OCI-LY7 (cell line): Measurements from ENCODE around the gene ANO8. TPM values are rescaled to one million over a fixed set of nuclear protein-coding genes. Genes with fewer than 3 reads are reported as not detected.

Experiments
- BruUV-seq: library from RNA; stranded (reverse); fragments of 400-500 nt; replicated peaks from 2 replicates; lab custom pipeline; 2021; lab: Mats Ljungman, UMichigan
- CTCF ChIA-PET: fragments of 300-600 bp; sonication (Branson Sonifier 250); formaldehyde crosslinking; loops from one replicate; lab custom pipeline; 2022; ENCODE audit warnings: antibody characterized with exemption; ENCODE audit not compliant: unreplicated experiment; lab: Charles Lee
- POLR2A ChIA-PET: fragments of 300-600 bp; sonication (Branson Sonifier 250); formaldehyde crosslinking; loops from one replicate; lab custom pipeline; 2022; ENCODE audit warnings: antibody characterized with exemption; lab: Charles Lee
- DNase-seq: peaks from one replicate; pipeline ENCODE4 v3.0.0-alpha.2; 2015; ENCODE audit warnings: low spot score
- H2AFZ ChIP-seq: fragments of 200-600 bp; sonication (generic), shearing (Covaris generic); 2 replicates; pipeline ENCODE4 v1.6.1; 2014; ENCODE audit warnings: mild to moderate bottlenecking, antibody characterized with exemption, low read length, moderate library complexity
- H3K27ac ChIP-seq: fragments of 200-600 bp; sonication (generic); 2 replicates; pipeline ENCODE4 v1.5.1; 2014; ENCODE audit warnings: mixed run types, low read depth, mild to moderate bottlenecking, moderate library complexity, low read length, inconsistent platforms; ENCODE audit not compliant: poor library complexity, severe bottlenecking
- H3K36me3 ChIP-seq: fragments of 200-600 bp; sonication (generic); 2 replicates; pipeline ENCODE4 v1.6.1; 2014; ENCODE audit warnings: mild to moderate bottlenecking, antibody characterized with exemption, low read length, moderate library complexity, mixed read lengths; ENCODE audit not compliant: insufficient read depth
- H3K4me1 ChIP-seq: fragments of 200-600 bp; sonication (generic); 2 replicates; pipeline ENCODE4 v1.5.1; 2014; ENCODE audit warnings: mild to moderate bottlenecking, low read length; ENCODE audit not compliant: insufficient read depth, poor library complexity, severe bottlenecking
- H3K4me2 ChIP-seq: fragments of 200-600 bp; sonication (generic); 2 replicates; pipeline ENCODE4 v1.6.1; 2014; ENCODE audit warnings: mild to moderate bottlenecking, low read length
- H3K4me3 ChIP-seq: fragments of 200-600 bp; sonication (generic); 2 replicates; pipeline ENCODE4 v1.5.1; 2014; ENCODE audit warnings: mild to moderate bottlenecking, low read depth, low read length; ENCODE audit not compliant: poor library complexity, severe bottlenecking
- H3K79me2 ChIP-seq: fragments of 200-600 bp; sonication (generic); 2 replicates; pipeline ENCODE4 v1.6.1; 2016; ENCODE audit warnings: low read depth, mild to moderate bottlenecking, low read length, moderate library complexity, mixed read lengths; ENCODE audit not compliant: insufficient read depth
- H3K9me2 ChIP-seq: fragments of 200-600 bp; sonication (generic); 2 replicates; pipeline ENCODE4 v1.6.1; 2016; ENCODE audit warnings: mild to moderate bottlenecking, low read length, mixed read lengths; ENCODE audit not compliant: insufficient read depth
- H3K9me3 ChIP-seq: fragments of 200-600 bp; sonication (generic); 2 replicates; pipeline ENCODE4 v1.6.1; 2014; ENCODE audit warnings: mild to moderate bottlenecking, mixed run types, low read length, mixed read lengths
- H4K20me1 ChIP-seq: fragments of 200-600 bp; sonication (generic); 2 replicates; pipeline ENCODE4 v1.6.1; 2014; ENCODE audit warnings: mild to moderate bottlenecking, antibody characterized with exemption, low read length, moderate library complexity, mixed read lengths; ENCODE audit not compliant: insufficient read depth
- EZH2phosphoT487 ChIP-seq: fragments of 200-600 bp; sonication (generic); IDR thresholded peaks from 2 replicates; pipeline ENCODE4 v1.6.1; 2018; ENCODE audit warnings: low read depth, borderline replicate concordance, mild to moderate bottlenecking, mixed run types, antibody characterized with exemption, low read length, moderate library complexity, mixed read lengths
- intact Hi-C: fragments of 100-400 bp; cut with micrococcal nuclease; formaldehyde crosslinking; loops from one replicate; pipeline ENCODE4 v1.10.0; 2022; ENCODE audit not compliant: unreplicated experiment
- total RNA-seq, 2 experiments: library from RNA; depleted of rRNA in 1 of 2; stranded (reverse); fragments of >200 nt in 1 of 2; shearing (Covaris generic) in 1 of 2; gene quantifications; 2 replicates each; pipeline ENCODE4 v1.2.3, GENCODE V29; 2014 to 2022
- TF ChIP-seq, protein P1 (sequence below): fragments of 200-600 bp; sonication (generic); conservative IDR thresholded peaks from 2 replicates; pipeline ENCODE4 v1.5.1; 2014; ENCODE audit warnings: mild to moderate bottlenecking, antibody characterized with exemption, low read length, moderate library complexity, mixed read lengths

ANO8 gene
- total RNA-seq, 2 experiments from 2014 or later: 4.3 to 13.5 TPM

DNA sequence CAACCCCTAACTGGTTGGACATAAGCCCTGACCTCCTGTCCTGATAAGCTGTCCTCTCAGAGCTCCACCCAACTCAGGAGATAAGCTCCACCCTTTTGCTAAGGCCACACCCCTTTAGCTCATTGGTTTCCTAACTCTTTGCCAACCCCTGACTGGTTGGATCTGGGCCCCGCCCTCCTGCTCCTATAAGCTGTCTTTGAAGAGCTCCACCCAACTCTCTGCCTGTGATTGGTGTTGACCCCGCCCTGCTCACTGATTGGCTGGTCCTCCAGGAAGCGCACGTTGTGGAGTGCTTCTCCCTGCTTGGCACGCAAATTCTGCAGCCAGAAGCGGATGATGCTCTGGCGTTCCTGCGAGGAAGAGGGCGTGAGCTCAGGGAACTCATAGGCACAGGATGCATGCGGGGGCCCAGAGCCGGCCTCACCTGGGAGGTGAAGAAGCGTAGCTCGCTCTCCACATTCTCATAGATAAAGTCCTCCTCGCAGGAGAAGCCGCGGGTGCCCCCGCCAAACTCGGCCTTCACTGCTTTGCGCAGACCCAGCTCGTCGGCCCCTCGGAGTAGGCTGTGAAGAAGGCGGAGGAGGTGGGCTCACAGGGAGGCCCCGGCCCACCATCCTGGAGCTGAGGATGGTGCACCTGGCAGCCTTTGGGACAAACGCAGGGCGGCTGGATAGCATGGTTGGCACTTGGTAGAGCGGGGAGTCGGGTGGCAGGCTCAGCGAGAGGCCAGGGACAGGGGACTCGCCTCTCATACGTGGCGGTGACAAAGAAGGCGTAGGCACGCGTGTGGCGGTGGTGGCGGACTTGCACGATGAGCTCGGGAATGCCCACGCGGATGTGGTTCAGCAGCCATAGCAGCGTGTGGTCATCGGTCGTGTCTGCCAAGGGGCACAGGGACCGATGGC, 1.7 kb downstream of the ANO8 start:
- H3K4me1 ChIP-seq: peaks cover 31% of the 10 kb centered on the region
- ChIA-PET POLR2A (interaction anchor here (0.5 to 2.4 kb wide), 6 partner anchors 12 to 208 kb away, joined by 3 to 15 read pairs (median 4); partner anchors contain the start of genes DDA1 and MRPL34), CTCF (interaction anchor here (0.6 to 2.0 kb wide), 6 partner anchors 8 to 109 kb away, joined by 3 to 8 read pairs (median 4); partner anchors contain the start of gene DDA1)
- H4K20me1 ChIP-seq: no peaks in the 10 kb centered on the region
- no peak for TF ChIP-seq EZH2phosphoT487
- TF ChIP-seq, protein P1, sequence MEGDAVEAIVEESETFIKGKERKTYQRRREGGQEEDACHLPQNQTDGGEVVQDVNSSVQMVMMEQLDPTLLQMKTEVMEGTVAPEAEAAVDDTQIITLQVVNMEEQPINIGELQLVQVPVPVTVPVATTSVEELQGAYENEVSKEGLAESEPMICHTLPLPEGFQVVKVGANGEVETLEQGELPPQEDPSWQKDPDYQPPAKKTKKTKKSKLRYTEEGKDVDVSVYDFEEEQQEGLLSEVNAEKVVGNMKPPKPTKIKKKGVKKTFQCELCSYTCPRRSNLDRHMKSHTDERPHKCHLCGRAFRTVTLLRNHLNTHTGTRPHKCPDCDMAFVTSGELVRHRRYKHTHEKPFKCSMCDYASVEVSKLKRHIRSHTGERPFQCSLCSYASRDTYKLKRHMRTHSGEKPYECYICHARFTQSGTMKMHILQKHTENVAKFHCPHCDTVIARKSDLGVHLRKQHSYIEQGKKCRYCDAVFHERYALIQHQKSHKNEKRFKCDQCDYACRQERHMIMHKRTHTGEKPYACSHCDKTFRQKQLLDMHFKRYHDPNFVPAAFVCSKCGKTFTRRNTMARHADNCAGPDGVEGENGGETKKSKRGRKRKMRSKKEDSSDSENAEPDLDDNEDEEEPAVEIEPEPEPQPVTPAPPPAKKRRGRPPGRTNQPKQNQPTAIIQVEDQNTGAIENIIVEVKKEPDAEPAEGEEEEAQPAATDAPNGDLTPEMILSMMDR: no peak
- no peaks in the 10 kb centered on the region for H3K9me2 ChIP-seq
- no peak overlapping the region for H2AFZ ChIP-seq
- intact Hi-C loops: no loop called here
- H3K9me3 ChIP-seq: no peaks in the 10 kb centered on the region
- H3K36me3 ChIP-seq: no peaks in the 10 kb centered on the region
- peak; percentile 96 for DNase-seq
- peak overlapping the region; percentile 34 for H3K4me3 ChIP-seq
- peak overlapping the region; percentile 38 for H3K4me2 ChIP-seq
- peaks cover under 1% of the 10 kb centered on the region; the same call in 1 of the 2 replicates for H3K79me2 ChIP-seq
- no TSS peak for BruUV-seq
- H3K27ac ChIP-seq: no peak overlapping the region

DNA sequence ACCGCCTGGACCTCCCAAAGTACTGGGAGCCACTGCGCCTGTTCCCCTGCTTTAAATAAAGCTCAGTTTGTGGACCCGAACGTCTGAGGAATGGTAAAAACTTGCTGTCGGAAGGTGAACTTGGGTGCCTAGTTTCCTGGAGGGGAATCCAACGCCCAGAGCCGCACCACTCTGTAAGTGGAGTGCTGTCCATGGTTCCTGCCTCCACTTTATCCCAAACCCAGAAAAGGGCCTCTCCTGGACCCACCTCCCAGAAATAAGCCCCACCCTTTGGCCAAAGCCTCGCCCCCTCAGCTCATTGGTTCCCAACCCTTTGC, 2.3 kb downstream of the ANO8 start:
- no peaks in the 10 kb centered on the region; the same call in 1 of the 2 replicates for H3K79me2 ChIP-seq
- H3K27ac ChIP-seq: no peak overlapping the region
- BruUV-seq: no TSS peak
- TF ChIP-seq, protein P1: no peak
- no peak for TF ChIP-seq EZH2phosphoT487
- H3K4me1 ChIP-seq: peaks cover 31% of the 10 kb centered on the region
- H3K4me2 ChIP-seq: no peak overlapping the region
- H3K9me2 ChIP-seq: no peaks in the 10 kb centered on the region
- no peaks in the 10 kb centered on the region for H4K20me1 ChIP-seq
- ChIA-PET POLR2A (interaction anchor here (0.9 to 2.4 kb wide), 4 partner anchors 11 to 27 kb away, joined by 3 to 15 read pairs (median 5); partner anchors contain the start of genes DDA1 and MRPL34), CTCF (interaction anchor here (0.6 to 2.0 kb wide), 6 partner anchors 8 to 109 kb away, joined by 3 to 8 read pairs (median 4); partner anchors contain the start of gene DDA1)
- intact Hi-C loops: no loop called here
- no peak overlapping the region for H2AFZ ChIP-seq
- no peaks in the 10 kb centered on the region for H3K9me3 ChIP-seq
- H3K4me3 ChIP-seq: no peak overlapping the region
- no peaks in the 10 kb centered on the region for H3K36me3 ChIP-seq
- DNase-seq: no peak
